SU-DHL-6 (cell line): ENCODE measurements around the gene EPO.

Experiments
- EZH2phosphoT487 ChIP-seq: fragments of 200-600 bp; sonication (generic), shearing (Covaris generic); conservative IDR thresholded peaks from 2 replicates; pipeline ENCODE4 v1.6.1; 2018; ENCODE audit warnings: mild to moderate bottlenecking, antibody characterized with exemption, low read length, moderate library complexity, mixed read lengths
- TF ChIP-seq, protein P1 (sequence below): fragments of 200-600 bp; sonication (generic); IDR thresholded peaks from one replicate; pipeline ENCODE4 v1.5.1; 2017; ENCODE audit warnings: antibody characterized with exemption, mild to moderate bottlenecking, low read length, moderate library complexity; ENCODE audit not compliant: insufficient read depth, poor library complexity, severe bottlenecking

DNA sequence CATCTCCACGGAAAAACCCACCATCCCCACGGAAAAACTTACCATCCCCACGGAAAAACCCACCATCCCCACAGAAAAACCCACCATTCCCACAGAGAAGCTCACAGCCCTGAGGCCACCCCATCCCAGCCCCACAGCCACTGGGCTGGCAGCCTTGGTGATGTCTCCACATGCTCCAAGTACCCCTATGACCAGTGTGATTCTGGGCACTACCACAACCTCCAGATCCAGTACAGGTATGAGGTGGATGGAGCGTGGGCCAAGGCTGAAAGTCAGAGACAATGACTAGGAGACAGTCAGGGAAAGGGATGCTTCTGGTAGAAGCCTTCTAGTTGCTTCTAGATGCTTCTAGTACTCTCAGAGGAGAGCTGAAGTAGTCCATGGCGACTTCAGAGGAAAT, 32.7 kb downstream of the EPO start:
- TF ChIP-seq, protein P1, sequence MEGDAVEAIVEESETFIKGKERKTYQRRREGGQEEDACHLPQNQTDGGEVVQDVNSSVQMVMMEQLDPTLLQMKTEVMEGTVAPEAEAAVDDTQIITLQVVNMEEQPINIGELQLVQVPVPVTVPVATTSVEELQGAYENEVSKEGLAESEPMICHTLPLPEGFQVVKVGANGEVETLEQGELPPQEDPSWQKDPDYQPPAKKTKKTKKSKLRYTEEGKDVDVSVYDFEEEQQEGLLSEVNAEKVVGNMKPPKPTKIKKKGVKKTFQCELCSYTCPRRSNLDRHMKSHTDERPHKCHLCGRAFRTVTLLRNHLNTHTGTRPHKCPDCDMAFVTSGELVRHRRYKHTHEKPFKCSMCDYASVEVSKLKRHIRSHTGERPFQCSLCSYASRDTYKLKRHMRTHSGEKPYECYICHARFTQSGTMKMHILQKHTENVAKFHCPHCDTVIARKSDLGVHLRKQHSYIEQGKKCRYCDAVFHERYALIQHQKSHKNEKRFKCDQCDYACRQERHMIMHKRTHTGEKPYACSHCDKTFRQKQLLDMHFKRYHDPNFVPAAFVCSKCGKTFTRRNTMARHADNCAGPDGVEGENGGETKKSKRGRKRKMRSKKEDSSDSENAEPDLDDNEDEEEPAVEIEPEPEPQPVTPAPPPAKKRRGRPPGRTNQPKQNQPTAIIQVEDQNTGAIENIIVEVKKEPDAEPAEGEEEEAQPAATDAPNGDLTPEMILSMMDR: no peak
- no peak for TF ChIP-seq EZH2phosphoT487
